ENCODE results near the gene TBL3. TPM values are rescaled to one million over a fixed set of nuclear protein-coding genes. Genes with fewer than 3 reads are reported as not detected.

The TBL3 gene
- total RNA-seq, 2 donors from 2014 or later: 19.5 to 20.8 TPM

GRCh38 chr16:1989209-1990100 is 17.6 kb downstream of the TBL3 start, which contains the start of gene SYNGR3:
Gene SYNGR3, plus strand, starts transcription at chr16:1989970. Its CDS starts 133 bp downstream, at chr16:1990103.
- ATAC-seq (no peak), DNase-seq (no peak)
- H3K36me3 Mint-ChIP-seq (ENCODE audit: low read depth): no peaks in the 10 kb centered on the region
- H3K27me3 Mint-ChIP-seq: peaks cover 5% of the 10 kb centered on the region
- peak within 1 kb of the TSS; percentile 79 for H3K4me3 Mint-ChIP-seq
- peak within 1 kb of the TSS; percentile 65 for H3K27ac Mint-ChIP-seq
- no peaks in the 10 kb centered on the region for H3K9me3 ChIP-seq (ENCODE audit: control insufficient read depth, low read length, poor library complexity, severe bottlenecking)
- H3K4me1 Mint-ChIP-seq: peaks cover 12% of the 10 kb centered on the region

GRCh38 chr16:1990101-1990350 is 18.2 kb downstream of the TBL3 start:
- H3K9me3 ChIP-seq (ENCODE audit: control insufficient read depth, low read length, poor library complexity, severe bottlenecking): no peaks in the 10 kb centered on the region
- H3K27me3 Mint-ChIP-seq: peaks cover 5% of the 10 kb centered on the region
- H3K27ac Mint-ChIP-seq: no peak overlapping the region
- H3K4me3 Mint-ChIP-seq: no peak overlapping the region
- ATAC-seq: no peak
- DNase-seq: no peak
- no peaks in the 10 kb centered on the region for H3K36me3 Mint-ChIP-seq (ENCODE audit: low read depth)
- H3K4me1 Mint-ChIP-seq: peaks cover 9% of the 10 kb centered on the region

GRCh38 chr16:1990351-1991134 is 18.7 kb downstream of the TBL3 start:
- DNase-seq (peak in 1 of 3 donors; percentile 32), ATAC-seq (no peak)
- Mint-ChIP-seq H3K4me1 (peaks cover 11% of the 10 kb centered on the region), H3K27ac (peak overlapping the region; percentile 65), H3K27me3 (peaks cover 5% of the 10 kb centered on the region), H3K36me3 (ENCODE audit: low read depth) (no peaks in the 10 kb centered on the region), H3K4me3 (peak overlapping the region; percentile 79)
- H3K9me3 ChIP-seq (ENCODE audit: control insufficient read depth, low read length, poor library complexity, severe bottlenecking): no peaks in the 10 kb centered on the region

- H3K27me3 Mint-ChIP-seq: peaks cover 5% of the 10 kb centered on the region
- no peaks in the 10 kb centered on the region for H3K36me3 Mint-ChIP-seq (ENCODE audit: low read depth)
- H3K4me3 Mint-ChIP-seq: peak overlapping the region; percentile 75
- DNase-seq (peak in 1 of 3 donors; percentile 48), ATAC-seq (peak; percentile 35)
- peak overlapping the region; percentile 65 for H3K27ac Mint-ChIP-seq
- H3K9me3 ChIP-seq (ENCODE audit: control insufficient read depth, low read length, poor library complexity, severe bottlenecking): no peaks in the 10 kb centered on the region
- H3K4me1 Mint-ChIP-seq: peaks cover 11% of the 10 kb centered on the region
These were observed 19.3 kb downstream of the TBL3 start for GRCh38 chr16:1991135-1991551.

- Mint-ChIP-seq H3K4me1 (peaks cover 10% of the 10 kb centered on the region), H3K36me3 (ENCODE audit: low read depth) (no peaks in the 10 kb centered on the region), H3K4me3 (peak overlapping the region; percentile 75), H3K27ac (peak overlapping the region; percentile 65), H3K27me3 (peaks cover 5% of the 10 kb centered on the region)
- DNase-seq: no peak
- H3K9me3 ChIP-seq (ENCODE audit: control insufficient read depth, low read length, poor library complexity, severe bottlenecking): no peaks in the 10 kb centered on the region
- no peak for ATAC-seq
These were observed 19.7 kb downstream of the TBL3 start for GRCh38 chr16:1991588-1991947.

GRCh38 chr16:1991948-1992703 is 20.3 kb downstream of the TBL3 start:
- ATAC-seq (peak; percentile 86), DNase-seq (peak; percentile 97 to 100 (median 99))
- Mint-ChIP-seq H3K36me3 (ENCODE audit: low read depth) (no peaks in the 10 kb centered on the region), H3K4me3 (peak overlapping the region; percentile 75), H3K4me1 (peaks cover 7% of the 10 kb centered on the region), H3K27me3 (peaks cover 5% of the 10 kb centered on the region), H3K27ac (peak overlapping the region; percentile 65)
- H3K9me3 ChIP-seq (ENCODE audit: control insufficient read depth, low read length, poor library complexity, severe bottlenecking): no peaks in the 10 kb centered on the region

- Mint-ChIP-seq H3K4me1 (peaks cover 7% of the 10 kb centered on the region), H3K36me3 (ENCODE audit: low read depth) (no peaks in the 10 kb centered on the region), H3K4me3 (no peak overlapping the region), H3K27ac (peak overlapping the region; percentile 53), H3K27me3 (peaks cover 5% of the 10 kb centered on the region)
- ATAC-seq (no peak), DNase-seq (no peak)
- H3K9me3 ChIP-seq (ENCODE audit: control insufficient read depth, low read length, poor library complexity, severe bottlenecking): no peaks in the 10 kb centered on the region
These were observed 21.0 kb downstream of the TBL3 start for GRCh38 chr16:1992704-1993317.

- no peak for ATAC-seq
- Mint-ChIP-seq H3K4me1 (peaks cover 8% of the 10 kb centered on the region), H3K27ac (peak overlapping the region; percentile 53), H3K36me3 (ENCODE audit: low read depth) (no peaks in the 10 kb centered on the region), H3K4me3 (peak overlapping the region; percentile 33), H3K27me3 (peaks cover 3% of the 10 kb centered on the region)
- no peak for DNase-seq
- H3K9me3 ChIP-seq (ENCODE audit: control insufficient read depth, low read length, poor library complexity, severe bottlenecking): no peaks in the 10 kb centered on the region
These were observed 21.9 kb downstream of the TBL3 start for GRCh38 chr16:1993731-1994131.

GRCh38 chr16:1997494-1998359 is 25.9 kb downstream of the TBL3 start:
- no peaks in the 10 kb centered on the region for H3K9me3 ChIP-seq (ENCODE audit: control insufficient read depth, low read length, poor library complexity, severe bottlenecking)
- Mint-ChIP-seq H3K27ac (no peak overlapping the region), H3K4me3 (no peak overlapping the region), H3K27me3 (no peaks in the 10 kb centered on the region), H3K4me1 (peaks cover 5% of the 10 kb centered on the region), H3K36me3 (ENCODE audit: low read depth) (no peaks in the 10 kb centered on the region)
- no peak for ATAC-seq
- DNase-seq: no peak

- H3K9me3 ChIP-seq (ENCODE audit: control insufficient read depth, low read length, poor library complexity, severe bottlenecking): no peaks in the 10 kb centered on the region
- Mint-ChIP-seq H3K27me3 (no peaks in the 10 kb centered on the region), H3K27ac (no peak overlapping the region), H3K4me1 (peaks cover 5% of the 10 kb centered on the region), H3K36me3 (ENCODE audit: low read depth) (no peaks in the 10 kb centered on the region), H3K4me3 (no peak overlapping the region)
- DNase-seq (no peak), ATAC-seq (no peak)
These were observed 26.5 kb downstream of the TBL3 start for GRCh38 chr16:1998360-1998835.

- Mint-ChIP-seq H3K27me3 (no peaks in the 10 kb centered on the region), H3K4me3 (no peak overlapping the region), H3K36me3 (ENCODE audit: low read depth) (no peaks in the 10 kb centered on the region), H3K27ac (no peak overlapping the region), H3K4me1 (peaks cover 5% of the 10 kb centered on the region)
- ATAC-seq (no peak), DNase-seq (no peak)
- H3K9me3 ChIP-seq (ENCODE audit: control insufficient read depth, low read length, poor library complexity, severe bottlenecking): no peaks in the 10 kb centered on the region
These were observed 27.3 kb downstream of the TBL3 start for GRCh38 chr16:1998852-1999801.
